ENCODE data around the gene QSOX2. TPM values are rescaled to one million over a fixed set of nuclear protein-coding genes. Genes with fewer than 3 reads are reported as not detected.

Gene QSOX2
- total and polyA plus RNA-seq, 10 donors: 12.3 to 20.3 (median 16.9) TPM

- WGBS, 5 donors: 83 to 93% (median 84%) methylated on average over 21 to 28 of the region's 28 CpGs
- Histone ChIP-seq H3K27me3 (replicated peaks in 1 of 7) (peaks cover 0 to 45% (median 11%) of the 10 kb centered on the region in 7 donors), H3K36me3 (no peaks in the 10 kb centered on the region), H3K9me3 (no peaks in the 10 kb centered on the region), H3K4me3 (no peak overlapping the region), H3K27ac (no peak overlapping the region), H3K4me1 (no peaks in the 10 kb centered on the region)
- intact Hi-C loops (cut with DNase I; ENCODE audit: low total_unique reads): no loop called here
- TF ChIP-seq POLR2AphosphoS5 (IDR thresholded peaks at IDR 0.05): no peak
- TF ChIP-seq POLR2A (IDR thresholded peaks at IDR 0.05): no peak
- no peak for TF ChIP-seq CTCF (IDR thresholded peaks at IDR 0.05 in 8 of 11, conservative IDR thresholded peaks at IDR 0.05 in 3 of 11)
- no peak for DNase-seq
Observed at GRCh38 chr9:136273921-136274785, 28.5 kb upstream of the QSOX2 start.

- intact Hi-C loops (cut with DNase I; ENCODE audit: low total_unique reads): no loop called here
- Histone ChIP-seq H3K4me3 (no peak overlapping the region), H3K9me3 (no peaks in the 10 kb centered on the region), H3K4me1 (no peaks in the 10 kb centered on the region), H3K27ac (no peak overlapping the region), H3K27me3 (replicated peaks in 1 of 7) (peaks cover 0 to 52% (median 9%) of the 10 kb centered on the region in 7 donors), H3K36me3 (no peaks in the 10 kb centered on the region)
- no peak for DNase-seq
- WGBS, 5 donors: 79 to 92% (median 90%) methylated on average over 14 of the region's 14 CpGs
- no peak for TF ChIP-seq POLR2AphosphoS5 (IDR thresholded peaks at IDR 0.05)
- TF ChIP-seq POLR2A (IDR thresholded peaks at IDR 0.05): no peak
- no peak for TF ChIP-seq CTCF (IDR thresholded peaks at IDR 0.05 in 8 of 11, conservative IDR thresholded peaks at IDR 0.05 in 3 of 11)
Observed at GRCh38 chr9:136273244-136273865, 27.7 kb upstream of the QSOX2 start.

- Histone ChIP-seq H3K36me3 (no peaks in the 10 kb centered on the region), H3K9me3 (no peaks in the 10 kb centered on the region), H3K4me3 (no peak overlapping the region), H3K4me1 (peaks cover 0 to 20% (median 12%) of the 10 kb centered on the region in 6 donors), H3K27me3 (replicated peaks in 1 of 7) (peaks cover 0 to 32% (median 0%) of the 10 kb centered on the region in 7 donors), H3K27ac (no peak overlapping the region)
- TF ChIP-seq CTCF (IDR thresholded peaks at IDR 0.05 in 8 of 11, conservative IDR thresholded peaks at IDR 0.05 in 3 of 11) (no peak), POLR2A (IDR thresholded peaks at IDR 0.05) (no peak), POLR2AphosphoS5 (IDR thresholded peaks at IDR 0.05) (no peak)
- intact Hi-C loops (cut with DNase I; ENCODE audit: low total_unique reads): no loop called here
- no peak for DNase-seq
- 74 to 81% (median 80%) methylated on average over 13 of the region's 13 CpGs for WGBS, 5 donors
Observed at GRCh38 chr9:136270173-136270705, 24.6 kb upstream of the QSOX2 start.

- no peak overlapping the region for H3K27ac ChIP-seq
- no peaks in the 10 kb centered on the region for H3K9me3 ChIP-seq
- TF ChIP-seq CTCF (IDR thresholded peaks at IDR 0.05 in 8 of 11, conservative IDR thresholded peaks at IDR 0.05 in 3 of 11) (no peak), POLR2A (IDR thresholded peaks at IDR 0.05) (no peak), POLR2AphosphoS5 (IDR thresholded peaks at IDR 0.05) (no peak)
- intact Hi-C loops (cut with DNase I; ENCODE audit: low total_unique reads): no loop called here
- H3K4me1 ChIP-seq: peaks cover 0 to 20% (median 12%) of the 10 kb centered on the region in 6 donors
- H3K27me3 ChIP-seq (replicated peaks in 1 of 7): peaks cover 0 to 23% (median 0%) of the 10 kb centered on the region in 7 donors
- WGBS, 5 donors: 74 to 81% (median 78%) methylated on average over 6 of the region's 6 CpGs
- DNase-seq: no peak
- no peaks in the 10 kb centered on the region for H3K36me3 ChIP-seq
- H3K4me3 ChIP-seq: no peak overlapping the region
Observed at GRCh38 chr9:136268735-136269134, 23.1 kb upstream of the QSOX2 start.
